Stimulated activated naive CD4-positive, alpha-beta T cell (primary cell): ENCODE measurements around the gene ATF7.

Source experiments
- DNase-seq, 6 experiments: peaks; one replicate each; lab custom pipeline; 2025; lab: John Stamatoyannopoulos, UW

ATF7 gene

DNA sequence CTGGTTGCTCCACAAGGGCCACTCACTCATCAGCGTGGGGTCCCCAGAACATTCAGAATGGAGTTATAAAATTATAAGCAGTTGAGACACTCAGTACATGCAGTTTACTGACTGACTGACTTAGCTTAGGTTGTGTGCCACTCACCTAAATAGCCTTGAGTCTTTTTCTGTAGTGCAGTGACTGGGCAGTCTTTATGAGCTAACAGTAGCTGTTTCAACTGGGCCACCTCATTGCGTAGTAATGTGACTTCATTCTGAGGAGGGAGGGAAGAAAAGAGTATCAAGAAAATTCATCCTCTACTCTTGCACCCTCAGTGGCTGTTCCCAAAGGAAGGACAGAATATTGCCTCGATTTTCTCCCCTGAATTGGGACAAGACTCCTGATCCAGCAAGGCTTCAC, 103.1 kb downstream of the ATF7 start:
- no peak for DNase-seq

DNA sequence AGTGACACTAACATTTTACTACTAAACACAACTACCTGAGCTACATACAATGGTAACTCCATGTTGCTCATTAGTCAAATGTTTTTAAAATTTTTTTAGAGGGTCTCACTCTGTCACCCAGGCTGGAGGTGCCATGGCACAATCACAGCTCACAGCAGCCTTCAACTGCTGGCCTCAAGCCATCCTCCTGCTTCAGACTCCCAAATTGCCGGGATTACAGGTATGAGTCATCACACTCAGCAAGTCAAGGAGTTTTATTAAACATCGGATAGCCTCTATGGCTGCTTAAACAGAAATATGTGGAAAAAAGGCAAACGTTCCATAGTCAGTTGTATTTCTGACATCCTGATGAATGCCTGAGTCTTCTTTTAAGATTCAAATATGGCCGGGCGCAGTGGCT, 107.8 kb downstream of the ATF7 start:
- DNase-seq: no peak

DNA sequence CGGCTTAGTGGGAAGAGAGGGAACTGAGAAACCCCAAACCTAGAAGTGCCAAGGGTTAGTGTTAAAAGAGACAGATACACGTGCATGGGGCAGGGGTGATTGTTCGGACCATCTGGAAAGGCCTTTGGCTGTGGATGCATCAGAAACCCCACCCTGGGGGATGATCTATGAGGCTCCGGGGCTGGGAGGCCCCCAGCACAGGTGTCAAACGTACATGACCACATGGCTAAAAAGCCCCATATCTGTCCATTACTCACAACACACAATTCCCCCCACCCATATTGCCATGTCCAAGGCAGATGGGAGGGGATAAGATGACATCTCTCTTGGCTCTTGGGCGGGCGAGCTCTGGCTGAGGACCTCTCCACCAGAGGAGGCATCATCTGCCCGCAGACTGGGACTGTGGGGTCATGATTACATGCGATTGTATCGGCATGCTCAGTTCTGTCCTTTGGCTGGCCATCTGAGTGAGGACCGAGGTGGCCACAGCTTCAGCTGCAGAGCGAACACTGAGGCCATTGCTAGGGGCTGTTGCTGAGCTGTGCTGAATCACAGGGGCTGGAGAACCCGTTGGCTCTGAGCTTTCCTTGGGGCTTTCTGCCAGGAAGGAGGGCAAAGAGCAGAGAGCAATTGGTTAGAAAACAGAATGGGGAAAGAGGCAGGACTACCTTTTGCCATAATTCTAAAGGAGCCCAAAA, 109.3 kb downstream of the ATF7 start:
- DNase-seq: no peak

DNA sequence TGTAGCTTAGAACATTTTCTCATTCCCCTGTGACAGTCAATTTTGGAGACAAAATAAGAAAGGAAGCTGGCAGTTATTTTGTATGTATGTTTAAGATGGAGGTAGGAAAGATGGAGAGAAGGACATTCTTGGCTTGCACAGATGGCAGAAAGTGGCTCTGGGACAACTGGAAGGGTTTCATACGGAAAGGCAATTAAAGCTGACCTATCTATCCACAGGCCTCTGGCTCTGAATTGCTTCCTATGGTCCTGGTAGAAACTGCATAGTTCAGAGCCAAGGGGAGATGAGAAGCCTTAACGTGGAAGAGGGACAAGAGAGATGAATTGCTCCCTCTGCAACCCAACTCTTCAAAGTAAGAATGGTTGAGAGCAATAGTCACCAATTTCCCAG, 110.9 kb downstream of the ATF7 start:
- no peak for DNase-seq

DNA sequence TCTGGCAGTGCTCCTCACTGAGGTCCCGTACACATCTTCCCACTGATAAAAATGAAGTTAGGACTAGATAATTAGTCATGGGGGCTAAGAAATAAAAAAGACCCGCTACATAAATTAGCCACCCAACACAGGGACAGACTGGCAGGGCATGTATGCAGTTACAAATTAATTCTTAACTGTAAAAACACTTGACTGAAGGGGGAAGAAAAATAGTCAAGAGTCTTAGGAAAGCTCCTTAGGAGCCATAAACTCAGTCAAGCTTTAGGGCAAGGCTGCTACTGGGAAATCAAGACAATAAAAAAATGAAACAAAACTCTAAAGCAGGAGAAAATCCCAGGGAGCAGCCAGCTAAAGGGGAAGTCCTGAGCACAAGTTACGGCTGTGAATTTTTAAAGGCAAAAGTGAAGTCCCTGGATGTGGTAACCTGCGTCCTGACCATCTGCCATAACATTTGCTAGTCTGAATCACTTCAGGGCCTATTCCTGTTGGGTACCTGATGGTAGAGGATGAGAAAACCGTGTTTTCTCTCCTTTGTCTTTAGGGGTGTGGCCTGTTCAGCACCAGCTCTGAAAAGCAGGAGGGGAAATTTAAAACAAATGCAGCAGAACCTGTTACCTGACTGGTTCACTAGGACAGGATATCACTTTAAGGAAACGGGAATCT, 111.4 kb downstream of the ATF7 start:
- DNase-seq: no peak

DNA sequence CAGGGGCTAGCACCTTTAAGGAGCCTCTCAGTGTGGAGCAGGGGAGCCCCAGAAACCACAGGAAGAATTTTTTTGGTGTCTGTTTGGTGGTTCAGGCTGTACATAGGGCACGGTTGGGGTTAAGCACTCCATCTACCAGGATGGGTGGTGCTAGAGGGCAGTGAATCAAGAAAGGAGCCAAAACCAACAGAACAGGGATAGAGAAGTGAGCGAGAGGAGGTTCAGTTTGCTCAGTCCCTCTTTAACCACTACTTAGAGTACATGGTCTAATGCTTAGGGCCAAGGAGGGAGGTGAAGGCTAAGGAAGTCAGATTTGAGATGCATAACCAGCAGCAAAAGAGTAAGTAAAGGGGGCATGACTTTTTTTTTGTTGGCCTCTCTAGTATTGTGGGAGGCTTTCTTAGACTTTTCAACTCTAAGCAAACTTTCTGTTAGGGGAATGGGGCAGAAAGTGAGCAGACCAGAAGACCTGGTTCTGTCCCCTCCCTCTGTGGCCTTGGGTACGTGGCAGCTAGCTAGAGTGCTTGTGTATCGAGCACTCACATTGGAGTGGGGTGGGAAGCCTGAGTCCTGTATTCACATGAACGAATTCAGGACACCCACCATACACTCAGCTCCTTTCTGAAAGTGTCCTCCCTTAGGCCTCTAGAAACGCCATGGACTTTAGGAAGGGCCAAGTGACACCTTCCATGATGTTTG, 112.3 kb downstream of the ATF7 start:
- no peak for DNase-seq

DNA sequence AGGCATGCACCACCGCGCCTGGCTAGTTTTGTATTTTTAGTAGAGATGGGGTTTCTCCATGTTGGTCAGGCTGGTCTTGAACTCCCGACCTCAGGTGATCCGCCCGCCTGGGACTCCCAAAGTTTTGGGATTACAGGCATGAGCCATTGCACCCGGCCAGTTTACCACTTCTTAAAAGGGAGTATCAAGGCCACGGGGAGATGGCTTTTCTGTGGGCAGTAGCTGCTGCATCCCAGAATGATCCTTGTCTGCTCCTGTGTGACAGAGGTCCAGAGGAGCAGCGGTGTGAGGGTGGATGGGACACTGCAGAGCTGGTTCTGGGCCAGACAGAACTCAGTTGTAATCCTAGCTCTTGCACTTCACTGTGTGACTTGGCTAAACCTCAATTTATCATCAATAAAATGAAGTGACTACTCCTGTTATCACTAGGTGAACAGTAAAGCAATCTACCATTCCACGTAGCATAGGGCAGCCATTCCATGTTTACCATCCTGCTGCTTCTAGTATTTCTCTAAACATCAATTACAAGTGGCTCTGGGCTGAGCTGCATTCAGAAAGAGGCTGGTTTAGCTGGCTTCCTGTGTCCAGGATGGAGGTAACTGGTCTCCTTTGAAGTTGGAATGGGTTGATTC, 115.9 kb downstream of the ATF7 start:
- DNase-seq: no peak

DNA sequence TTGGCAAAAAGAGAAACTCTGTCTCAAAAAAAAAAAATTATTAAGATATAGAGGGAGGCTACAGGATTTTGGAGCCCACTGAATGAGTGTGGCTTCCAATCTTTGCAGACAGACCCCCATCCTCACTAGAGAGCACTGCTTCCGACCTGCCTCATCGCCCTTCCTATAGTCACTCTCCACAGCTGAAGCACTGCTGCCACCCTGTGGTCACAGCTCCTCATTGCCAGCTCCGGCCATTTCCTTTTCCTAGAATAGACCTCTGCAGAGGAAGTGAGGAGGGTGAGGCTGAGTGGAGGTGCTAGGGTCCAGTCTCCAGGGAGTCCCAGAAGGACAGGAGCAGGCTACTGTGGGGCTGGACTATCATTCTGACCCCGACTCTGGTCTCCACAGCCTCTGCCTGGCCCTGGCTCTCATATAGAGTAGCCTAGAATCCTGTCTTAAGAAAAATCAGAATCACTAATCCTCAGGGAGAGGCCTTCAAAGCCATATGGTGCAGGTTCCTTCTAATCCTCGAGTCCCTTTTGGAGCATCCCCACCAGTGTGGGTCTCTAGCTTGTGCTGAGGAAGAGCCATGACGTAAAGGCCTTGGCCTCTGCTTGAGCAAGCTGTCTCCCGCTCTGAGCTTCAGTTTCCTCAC, 117.5 kb downstream of the ATF7 start:
- DNase-seq: peak; percentile 20 to 77 (median 72)

DNA sequence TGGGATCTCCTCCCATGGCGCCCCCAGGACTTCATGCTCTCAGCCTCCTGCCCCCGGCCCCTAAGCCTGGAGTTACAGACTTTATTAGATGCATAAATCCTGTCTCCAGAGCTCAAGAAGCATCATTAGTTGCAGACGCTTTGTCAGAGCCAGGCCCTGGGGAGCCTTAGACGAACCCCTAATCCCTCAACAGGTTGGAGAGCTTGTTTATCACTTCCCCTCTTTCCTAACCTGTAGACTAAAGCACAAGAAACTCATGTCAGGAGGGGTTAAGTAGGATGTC, 118.6 kb downstream of the ATF7 start:
- no peak for DNase-seq

DNA sequence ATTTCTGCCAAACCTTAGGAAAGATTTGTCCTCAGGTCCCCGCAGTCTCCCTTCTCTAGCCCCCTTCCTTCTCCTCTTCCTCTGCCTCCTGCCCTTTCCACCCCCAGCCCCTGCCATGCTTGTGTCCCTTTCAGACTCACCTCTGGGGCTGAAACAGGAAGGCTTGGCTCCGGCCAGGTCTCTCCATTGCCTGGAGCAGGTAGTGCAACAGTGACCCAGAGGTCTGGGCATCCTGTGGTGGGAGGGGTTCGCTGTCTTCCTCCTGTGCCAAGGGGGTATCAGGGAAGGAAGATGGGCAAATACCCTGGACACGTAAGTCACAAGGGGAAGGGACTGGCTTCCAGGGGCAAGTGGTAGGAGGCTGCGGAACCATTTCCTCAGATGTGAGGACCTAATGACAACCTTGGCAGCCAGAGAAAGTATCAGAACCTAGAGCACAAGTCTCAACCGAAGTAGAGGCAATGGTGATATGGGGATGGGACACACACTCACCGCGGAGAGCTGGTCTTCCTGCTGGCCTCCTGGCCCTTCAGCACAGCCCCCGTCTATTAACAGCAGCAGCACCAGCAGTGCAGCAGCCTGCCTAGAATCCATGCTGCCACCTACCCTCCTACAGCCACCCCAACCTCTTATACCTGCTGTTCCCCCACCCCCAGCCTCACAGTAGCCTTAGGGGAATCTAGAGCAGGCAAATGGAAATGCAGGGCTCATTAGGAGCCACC, 119.1 kb downstream of the ATF7 start, which contains the start of gene NPFF:
Gene NPFF, minus strand, starts transcription at position 604 of the 722 bp plus-strand sequence. Its CDS starts 10 bp downstream, at position 594.
- DNase-seq: no peak

DNA sequence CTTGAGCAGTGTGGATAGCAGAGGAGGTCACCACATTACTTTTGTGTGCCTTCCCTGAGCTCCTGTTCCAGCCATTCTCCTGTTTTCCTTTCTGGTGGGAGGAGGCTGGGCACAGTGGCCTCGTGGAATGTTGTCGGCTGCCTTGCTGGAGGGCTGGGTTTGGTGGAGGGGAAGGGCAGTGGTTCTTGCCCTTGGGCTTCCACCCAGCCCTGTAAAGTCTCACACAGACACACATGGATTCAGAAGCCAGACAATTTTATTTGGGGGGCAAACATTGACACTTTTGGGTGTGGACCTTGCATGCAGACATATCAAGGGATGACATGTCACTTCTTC, 119.8 kb downstream of the ATF7 start:
- DNase-seq: no peak

DNA sequence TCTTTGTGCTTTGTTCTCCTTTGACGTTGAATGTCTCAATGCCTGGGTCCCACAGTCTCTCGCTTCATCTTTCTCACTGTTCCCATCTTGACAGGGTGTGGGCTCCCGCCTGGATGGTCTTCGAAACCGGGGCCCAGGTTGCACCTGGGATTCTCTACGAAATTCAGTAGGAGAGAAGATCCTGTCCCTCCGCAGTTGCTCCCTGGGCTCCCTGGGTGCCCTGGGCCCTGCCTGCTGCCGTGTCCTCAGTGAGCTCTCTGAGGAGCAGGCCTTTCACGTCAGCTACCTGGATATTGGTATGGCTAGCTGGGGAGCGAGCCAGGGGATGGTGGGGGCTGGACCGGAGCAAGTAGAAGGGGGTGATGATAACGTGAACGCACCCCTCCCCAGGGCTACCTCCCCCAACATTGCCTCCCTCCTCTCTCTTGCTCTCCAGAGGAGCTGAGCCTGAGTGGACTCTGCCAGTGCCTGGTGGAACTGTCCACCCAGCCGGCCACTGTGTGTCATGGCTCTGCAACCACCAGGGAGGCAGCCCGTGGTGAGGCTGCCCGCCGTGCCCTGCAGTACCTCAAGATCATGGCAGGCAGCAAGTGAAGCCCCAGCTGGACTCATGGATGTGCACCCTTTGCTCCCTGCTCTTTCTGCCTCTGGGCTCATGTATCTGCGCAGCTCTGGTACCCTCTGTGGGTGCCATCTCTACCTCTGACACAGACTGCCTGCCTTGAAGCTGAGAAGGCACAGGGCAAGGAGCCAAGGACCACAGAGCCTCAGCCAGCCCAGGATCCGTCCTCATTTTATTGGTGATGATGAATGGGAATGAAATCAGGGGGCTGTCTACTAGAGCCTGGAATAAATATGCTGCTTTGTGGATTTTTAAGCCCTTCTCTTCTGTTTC, 120.4 kb downstream of the ATF7 start:
- no peak for DNase-seq

DNA sequence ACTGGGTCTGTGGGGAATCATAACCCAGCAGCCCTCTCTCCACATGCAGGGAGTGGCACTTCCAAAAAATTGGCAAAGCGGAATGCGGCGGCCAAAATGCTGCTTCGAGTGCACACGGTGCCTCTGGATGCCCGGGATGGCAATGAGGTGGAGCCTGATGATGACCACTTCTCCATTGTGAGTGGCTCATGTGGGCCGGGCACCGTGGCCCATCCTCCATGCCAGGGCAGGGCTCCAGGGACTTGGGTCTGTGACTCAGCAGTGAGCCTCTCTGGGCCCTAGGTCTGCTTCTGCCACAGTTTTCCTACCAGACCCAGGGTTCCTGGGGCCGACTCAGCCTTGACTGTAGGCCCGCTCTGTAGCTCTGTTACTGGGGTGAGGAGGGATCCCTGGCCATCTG, 121.1 kb downstream of the ATF7 start:
- DNase-seq: no peak

DNA sequence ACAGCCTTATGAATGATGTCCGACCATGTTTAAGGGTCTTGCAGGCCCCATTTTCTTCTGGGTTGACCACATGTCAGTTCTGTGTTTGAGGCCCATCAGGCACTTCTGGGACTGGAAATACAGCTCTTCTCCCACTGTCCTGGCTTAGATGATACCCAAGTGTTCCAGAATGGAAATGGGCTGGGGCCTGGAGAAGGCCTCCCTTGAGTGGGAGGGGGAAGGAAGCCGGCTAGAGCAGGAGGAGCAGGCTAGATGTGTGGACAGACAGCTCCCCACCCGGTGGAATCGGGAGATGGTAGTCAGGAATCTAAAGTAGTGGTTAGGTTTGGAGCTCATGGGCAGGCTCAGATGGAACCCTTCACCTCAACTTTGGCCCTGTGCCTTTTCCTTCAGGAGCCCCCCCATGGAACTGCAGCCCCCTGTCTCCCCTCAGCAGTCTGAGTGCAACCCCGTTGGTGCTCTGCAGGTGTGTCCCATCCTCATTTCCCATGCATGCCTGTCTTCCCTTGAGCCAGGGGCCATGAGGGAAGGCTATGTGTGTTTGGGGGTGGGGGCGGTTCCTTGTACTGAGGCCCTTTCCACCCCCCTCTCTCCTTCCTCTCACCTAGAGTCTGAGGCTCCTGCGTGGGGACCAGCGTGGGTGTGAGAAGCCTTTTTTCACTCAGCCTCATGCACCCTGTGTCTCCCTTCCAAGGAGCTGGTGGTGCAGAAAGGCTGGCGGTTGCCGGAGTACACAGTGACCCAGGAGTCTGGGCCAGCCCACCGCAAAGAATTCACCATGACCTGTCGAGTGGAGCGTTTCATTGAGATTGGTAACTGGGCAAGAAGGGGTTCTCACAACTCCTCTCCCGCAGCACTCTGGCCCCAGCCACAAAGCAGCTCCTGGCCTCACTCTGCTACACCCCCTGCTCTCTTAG, 121.9 kb downstream of the ATF7 start:
- DNase-seq: no peak

DNA sequence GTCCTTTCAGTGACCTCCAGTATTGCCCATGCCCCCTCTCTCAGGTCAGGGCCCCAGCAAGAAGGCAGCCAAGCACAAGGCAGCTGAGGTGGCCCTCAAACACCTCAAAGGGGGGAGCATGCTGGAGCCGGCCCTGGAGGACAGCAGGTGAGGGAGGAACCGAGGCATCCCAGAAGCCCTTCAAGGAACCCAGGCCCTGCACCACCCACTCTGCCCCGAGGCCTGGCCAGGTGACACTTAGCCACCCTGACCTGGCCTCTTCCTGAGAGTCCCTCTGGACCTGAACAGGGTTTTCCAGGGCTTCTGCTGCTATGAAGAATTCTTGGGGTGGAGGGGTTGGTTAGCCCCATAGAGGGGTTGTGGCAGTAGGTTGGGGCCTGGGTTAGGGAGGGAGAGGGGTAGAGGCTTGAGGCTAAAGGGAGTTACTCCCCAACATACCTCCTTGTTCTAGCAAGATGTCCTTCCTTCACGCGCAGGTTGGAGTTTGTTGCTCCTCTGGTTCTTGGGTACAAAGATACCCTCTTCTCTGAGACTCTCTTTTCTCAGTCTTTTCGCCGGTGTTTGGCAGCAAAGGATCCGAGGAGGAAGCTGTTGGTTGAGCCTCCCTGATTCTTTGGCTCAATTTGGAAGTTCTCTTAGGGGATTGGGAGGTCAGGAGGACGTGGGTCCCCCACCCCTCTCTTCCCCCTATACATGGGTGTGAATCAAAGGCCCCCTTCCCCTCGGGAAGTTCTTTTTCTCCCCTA, 123.0 kb downstream of the ATF7 start:
- no peak for DNase-seq

DNA sequence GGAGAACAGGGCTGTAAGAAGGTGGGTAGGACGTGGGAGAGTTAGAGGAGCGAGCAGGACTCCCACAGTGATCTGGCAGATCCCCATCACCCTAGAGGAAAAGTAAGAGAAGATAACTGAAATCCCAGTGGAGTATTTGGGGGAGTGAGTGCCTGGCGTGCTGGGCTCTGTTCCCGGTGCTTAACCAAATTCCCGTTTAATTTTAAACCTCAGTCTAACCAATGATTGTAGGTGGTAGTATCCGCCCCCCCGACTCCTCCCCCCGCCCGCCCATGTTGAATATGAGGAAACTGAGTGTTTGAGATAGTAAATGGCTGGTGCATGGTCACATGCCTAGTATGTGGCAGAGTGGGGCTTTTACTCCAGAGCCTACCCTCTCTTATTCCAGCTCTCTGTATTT, 123.9 kb downstream of the ATF7 start:
- no peak for DNase-seq

DNA sequence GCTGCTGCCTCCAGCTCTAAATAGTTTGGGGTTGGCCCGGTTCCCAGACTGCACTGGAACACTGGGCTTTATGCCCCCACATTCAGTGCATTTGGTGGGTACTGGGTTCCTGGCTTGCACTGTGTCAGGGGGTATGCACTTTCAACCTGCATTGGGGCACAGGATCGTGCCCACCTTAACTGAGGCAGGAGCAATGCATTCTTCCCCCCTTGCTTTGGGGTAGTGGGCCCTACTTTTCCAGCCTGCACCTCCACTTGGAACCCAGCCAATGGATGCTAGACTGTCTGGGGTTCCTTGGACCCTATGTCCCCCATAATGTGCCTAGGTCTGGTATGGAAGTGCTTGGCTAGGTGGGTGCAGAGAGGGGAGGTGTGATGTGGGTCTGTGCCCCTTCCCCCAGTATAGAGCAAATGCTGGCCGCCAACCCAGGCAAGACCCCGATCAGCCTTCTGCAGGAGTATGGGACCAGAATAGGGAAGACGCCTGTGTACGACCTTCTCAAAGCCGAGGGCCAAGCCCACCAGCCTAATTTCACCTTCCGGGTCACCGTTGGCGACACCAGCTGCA, 124.5 kb downstream of the ATF7 start:
- no peak for DNase-seq

DNA sequence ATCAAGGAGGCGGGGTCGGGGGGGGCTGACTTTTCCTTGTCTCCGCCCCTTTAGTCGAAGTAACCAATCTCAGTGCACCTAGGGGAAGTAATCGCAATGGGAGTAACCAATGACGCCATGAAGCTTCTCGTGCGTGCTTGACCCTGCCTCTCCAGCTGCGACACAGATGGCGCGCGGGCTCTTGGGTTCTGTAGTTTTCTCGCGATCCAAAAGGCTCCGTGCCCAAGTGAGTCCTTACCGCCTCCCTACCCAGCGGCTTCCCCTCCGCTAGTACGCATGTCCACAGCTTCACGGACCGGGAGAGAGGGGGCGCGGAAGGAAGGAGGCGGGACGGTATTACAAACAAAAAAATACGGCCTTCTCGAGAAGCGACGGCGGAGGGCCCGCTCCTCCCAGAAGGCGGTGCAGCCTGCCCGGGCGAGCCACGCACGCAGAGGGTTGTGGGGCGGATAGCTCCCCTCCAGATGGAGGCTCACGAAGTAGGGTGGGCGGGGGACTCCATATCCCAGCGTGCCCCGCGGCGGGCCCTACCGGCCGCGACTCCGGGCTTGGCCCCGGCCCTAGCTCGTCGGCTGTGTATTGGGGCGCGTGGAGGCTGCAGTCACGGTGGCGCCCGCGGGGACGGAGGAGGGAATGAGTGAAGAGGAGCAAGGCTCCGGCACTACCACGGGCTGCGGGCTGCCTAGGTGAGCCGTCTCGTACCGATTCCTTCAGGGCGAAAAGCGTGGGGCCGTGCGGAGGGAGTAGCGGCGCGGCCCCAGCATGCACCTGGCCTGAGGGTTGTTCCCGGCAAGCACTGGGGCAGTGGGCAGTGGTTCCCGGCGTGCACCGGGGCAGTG, 125.2 kb downstream of the ATF7 start, which contains the start of gene TARBP2:
Gene TARBP2, plus strand, starts transcription at position 508 of the 839 bp plus-strand sequence. Its CDS starts 126 bp downstream, at position 634.
- peak; percentile 98 to 100 (median 99) for DNase-seq
